Endodermal cell (in vitro differentiated cells): ENCODE measurements around the gene CCDC112. TPM values are rescaled to one million over a fixed set of nuclear protein-coding genes. Genes with fewer than 3 reads are reported as not detected.

Experiments
- DNase-seq: peaks from one replicate; pipeline ENCODE4 v3.0.0-alpha.2; 2017
- H3K27ac ChIP-seq: 2 replicates; pipeline ENCODE4 v1.5.1; 2013; ENCODE audit warnings: mild to moderate bottlenecking, low read depth, low read length, moderate library complexity
- H3K27me3 ChIP-seq: 2 replicates; pipeline ENCODE4 v1.6.1; 2013; ENCODE audit warnings: mild to moderate bottlenecking, low read length, moderate library complexity; ENCODE audit not compliant: insufficient read depth, control insufficient read depth, poor library complexity, severe bottlenecking
- H3K36me3 ChIP-seq: 2 replicates; pipeline ENCODE4 v1.7.0; 2013; ENCODE audit warnings: mild to moderate bottlenecking, low read length, moderate library complexity; ENCODE audit not compliant: control insufficient read depth, insufficient read depth
- H3K4me1 ChIP-seq: one replicate; pipeline ENCODE4 v1.7.0; 2013; ENCODE audit warnings: low read length; ENCODE audit not compliant: control insufficient read depth, insufficient read depth
- H3K4me3 ChIP-seq: 2 replicates; pipeline ENCODE4 v1.5.1; 2013; ENCODE audit warnings: mild to moderate bottlenecking, low read length, moderate library complexity
- H3K9ac ChIP-seq: 2 replicates; pipeline ENCODE4 v1.6.1; 2013; ENCODE audit warnings: mild to moderate bottlenecking, low read length, moderate library complexity; ENCODE audit not compliant: poor library complexity, severe bottlenecking; ENCODE audit errors: extremely low read depth
- H3K9me3 ChIP-seq: 2 replicates; pipeline ENCODE4 v1.6.1; 2013; ENCODE audit warnings: mild to moderate bottlenecking, low read length, moderate library complexity; ENCODE audit not compliant: control insufficient read depth
- H3K27ac Mint-ChIP-seq: 2 replicates; pipeline ENCODE4 v1.8.0; 2020; ENCODE audit warnings: mixed read lengths
- H3K27me3 Mint-ChIP-seq: 2 replicates; pipeline ENCODE4 v1.8.0; 2021; ENCODE audit warnings: mild to moderate bottlenecking, mixed read lengths; ENCODE audit not compliant: insufficient read depth
- H3K36me3 Mint-ChIP-seq: 2 replicates; pipeline ENCODE4 v1.8.0; 2020; ENCODE audit warnings: low read depth, mixed read lengths
- H3K4me1 Mint-ChIP-seq: 2 replicates; pipeline ENCODE4 v1.8.0; 2020; ENCODE audit warnings: mixed read lengths
- H3K4me3 Mint-ChIP-seq: 2 replicates; pipeline ENCODE4 v1.8.0; 2020; ENCODE audit warnings: mild to moderate bottlenecking, moderate library complexity, mixed read lengths
- H3K9me3 Mint-ChIP-seq: 2 replicates; pipeline ENCODE4 v1.8.0; 2020; ENCODE audit warnings: mild to moderate bottlenecking, mixed read lengths
- WGBS, 2 experiments: methylation state at CpG; one replicate each; pipeline versions ENCODE4 v1.1.5 to v1.1.7; 2013; ENCODE audit warnings: missing lambda C conversion rate in 2 of 2, mixed read lengths in 1 of 2; ENCODE audit not compliant: insufficient coverage in 1 of 2, insufficient read length in 1 of 2; 5-methylcytosine and 5-hydroxymethylcytosine counted together
- total RNA-seq, 2 donors: library from RNA; stranded (reverse); fragmentation: NEBNext Ultra II Directional in 1 of 2; extraction: Animal tissue kit (Norgen Biotek cat#: 25700) in 1 of 2; gene quantifications; 2 replicates in 1 of 2; 3 replicates in 1 of 2; pipeline ENCODE4 v1.2.1, GENCODE V29; 2021
- TF ChIP-seq, protein P1 (sequence below): fragments of 200-600 bp; sonication (generic); conservative IDR thresholded peaks from 2 replicates; pipeline ENCODE4 v1.5.0; 2021; ENCODE audit warnings: antibody characterized with exemption, mild to moderate bottlenecking

The CCDC112 gene
- total RNA-seq, 2 donors from 2014 or later, result 6.8 to 7.3 TPM

DNA sequence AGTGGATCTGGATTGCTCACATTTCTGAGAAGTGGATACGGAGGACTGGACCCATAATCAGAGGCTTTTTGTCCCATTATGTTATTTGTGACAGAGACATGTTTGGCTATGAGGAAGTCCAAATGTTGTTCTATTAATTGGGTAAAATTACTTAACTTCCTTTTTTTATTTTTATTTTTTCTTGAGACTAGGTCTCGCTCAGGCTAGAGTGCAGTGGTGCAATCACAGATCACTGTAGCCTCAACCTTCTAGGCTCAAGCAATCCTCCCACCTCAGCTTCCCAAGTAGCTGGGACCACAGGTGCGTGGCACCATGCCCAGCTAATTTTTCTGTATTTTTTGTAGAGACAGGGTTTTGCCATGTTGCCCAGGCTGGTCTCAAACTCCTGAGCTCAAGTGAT, 21.9 kb downstream of the CCDC112 start:
- peaks cover 7% of the 10 kb centered on the region for H3K36me3 ChIP-seq
- no peak overlapping the region for H3K4me3 Mint-ChIP-seq
- no peak overlapping the region for H3K9ac ChIP-seq
- H3K4me1 ChIP-seq, result no peaks in the 10 kb centered on the region
- no peaks in the 10 kb centered on the region for H3K27me3 Mint-ChIP-seq
- H3K27me3 ChIP-seq, result no peaks in the 10 kb centered on the region
- no peak overlapping the region for H3K27ac ChIP-seq
- H3K9me3 Mint-ChIP-seq, result no peaks in the 10 kb centered on the region
- no peaks in the 10 kb centered on the region for H3K9me3 ChIP-seq
- H3K27ac Mint-ChIP-seq, result no peak overlapping the region
- DNase-seq, result no peak
- no peak overlapping the region for H3K4me3 ChIP-seq
- H3K36me3 Mint-ChIP-seq, result no peaks in the 10 kb centered on the region
- no peaks in the 10 kb centered on the region for H3K4me1 Mint-ChIP-seq
- TF ChIP-seq, protein P1, sequence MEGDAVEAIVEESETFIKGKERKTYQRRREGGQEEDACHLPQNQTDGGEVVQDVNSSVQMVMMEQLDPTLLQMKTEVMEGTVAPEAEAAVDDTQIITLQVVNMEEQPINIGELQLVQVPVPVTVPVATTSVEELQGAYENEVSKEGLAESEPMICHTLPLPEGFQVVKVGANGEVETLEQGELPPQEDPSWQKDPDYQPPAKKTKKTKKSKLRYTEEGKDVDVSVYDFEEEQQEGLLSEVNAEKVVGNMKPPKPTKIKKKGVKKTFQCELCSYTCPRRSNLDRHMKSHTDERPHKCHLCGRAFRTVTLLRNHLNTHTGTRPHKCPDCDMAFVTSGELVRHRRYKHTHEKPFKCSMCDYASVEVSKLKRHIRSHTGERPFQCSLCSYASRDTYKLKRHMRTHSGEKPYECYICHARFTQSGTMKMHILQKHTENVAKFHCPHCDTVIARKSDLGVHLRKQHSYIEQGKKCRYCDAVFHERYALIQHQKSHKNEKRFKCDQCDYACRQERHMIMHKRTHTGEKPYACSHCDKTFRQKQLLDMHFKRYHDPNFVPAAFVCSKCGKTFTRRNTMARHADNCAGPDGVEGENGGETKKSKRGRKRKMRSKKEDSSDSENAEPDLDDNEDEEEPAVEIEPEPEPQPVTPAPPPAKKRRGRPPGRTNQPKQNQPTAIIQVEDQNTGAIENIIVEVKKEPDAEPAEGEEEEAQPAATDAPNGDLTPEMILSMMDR, result no peak
- WGBS, 2 experiments, result 91 to 100% methylated on average over 2 to 3 of the region's 3 CpGs

DNA sequence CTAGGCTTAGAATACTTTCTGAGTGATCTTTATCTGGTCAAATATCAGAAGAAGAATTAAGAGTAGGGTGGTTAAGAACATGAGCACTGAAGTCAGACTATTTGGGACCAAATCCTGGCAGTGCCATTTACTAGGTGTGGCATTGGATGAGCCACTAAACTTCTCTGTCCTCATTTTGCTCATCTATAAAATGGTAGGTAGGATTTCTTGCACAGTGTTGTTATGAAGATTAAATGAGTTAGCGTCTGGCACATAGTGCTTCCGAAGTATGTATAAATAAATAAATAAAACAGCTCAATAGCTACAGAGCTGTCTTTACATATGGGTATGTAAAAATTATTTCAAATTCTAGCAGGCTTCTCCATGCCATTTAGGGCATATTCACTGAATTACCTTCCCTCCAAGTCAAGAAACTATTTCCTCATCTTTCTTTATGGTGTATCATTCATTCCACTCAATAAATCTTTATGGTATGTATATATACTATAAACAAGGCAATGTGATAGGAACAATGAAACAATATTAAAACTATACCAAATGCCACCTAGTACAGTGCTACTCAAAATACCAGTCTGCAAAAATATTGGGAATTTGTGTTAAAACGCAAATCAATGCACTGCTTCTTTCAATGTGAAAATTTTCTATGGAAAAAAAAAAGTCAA, 24.0 kb downstream of the CCDC112 start:
- DNase-seq, result no peak
- H3K36me3 Mint-ChIP-seq, result no peaks in the 10 kb centered on the region
- no peaks in the 10 kb centered on the region for H3K9me3 Mint-ChIP-seq
- no peak overlapping the region for H3K9ac ChIP-seq
- no peaks in the 10 kb centered on the region for H3K4me1 ChIP-seq
- 82% methylated on average over 2 of the region's 3 CpGs; no CpG with 5 or more reads in 1 of the 2 experiments for WGBS, 2 experiments
- TF ChIP-seq, protein P1, result no peak
- H3K27me3 Mint-ChIP-seq, result no peaks in the 10 kb centered on the region
- no peak overlapping the region for H3K27ac ChIP-seq
- no peaks in the 10 kb centered on the region for H3K9me3 ChIP-seq
- no peaks in the 10 kb centered on the region for H3K4me1 Mint-ChIP-seq
- H3K27ac Mint-ChIP-seq, result no peak overlapping the region
- H3K4me3 Mint-ChIP-seq, result no peak overlapping the region
- peaks cover 7% of the 10 kb centered on the region for H3K36me3 ChIP-seq
- no peaks in the 10 kb centered on the region for H3K27me3 ChIP-seq
- H3K4me3 ChIP-seq, result no peak overlapping the region

DNA sequence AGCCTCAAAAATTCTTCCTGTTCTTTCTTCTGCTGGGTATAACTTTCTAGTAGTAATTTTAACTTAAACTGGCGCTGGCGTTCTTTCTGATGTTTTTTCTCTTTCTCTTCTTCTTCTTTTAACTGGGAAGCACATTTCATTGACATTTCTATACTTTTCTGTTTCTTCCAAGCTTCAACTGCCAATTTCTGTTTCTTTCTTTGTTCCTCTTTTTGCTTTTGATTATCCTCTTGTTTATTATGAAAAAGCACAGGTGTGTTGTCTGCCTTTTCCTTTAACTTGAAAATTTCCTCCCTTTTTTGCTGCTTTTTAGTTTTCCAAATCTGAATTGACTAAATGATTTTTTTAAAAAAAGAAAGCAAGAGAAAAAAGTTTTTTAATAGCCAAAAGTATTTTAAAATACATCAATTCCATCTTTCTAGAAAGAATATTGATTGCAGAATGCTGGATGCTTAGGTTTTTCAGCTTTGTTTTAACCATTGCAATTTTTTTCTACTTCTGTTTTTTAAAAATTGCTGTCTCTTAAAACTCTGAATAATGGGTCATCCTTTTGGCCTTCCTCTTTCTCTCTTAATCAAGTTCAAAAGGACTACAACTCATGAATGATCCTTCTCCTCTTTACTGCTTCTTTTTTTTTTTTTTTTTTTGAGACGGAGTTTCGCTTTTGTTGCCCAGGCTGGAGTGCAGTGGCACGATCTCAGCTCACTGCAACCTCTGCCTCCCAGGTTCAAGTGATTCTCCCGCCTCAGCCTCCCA, 25.0 kb downstream of the CCDC112 start:
- WGBS, 2 experiments, result 90 to 100% methylated on average over 2 to 6 of the region's 6 CpGs
- Mint-ChIP-seq H3K9me3 (no peaks in the 10 kb centered on the region), H3K4me3 (no peak overlapping the region), H3K27ac (no peak overlapping the region), H3K27me3 (no peaks in the 10 kb centered on the region), H3K36me3 (peaks cover 5% of the 10 kb centered on the region), H3K4me1 (no peaks in the 10 kb centered on the region)
- Histone ChIP-seq H3K4me3 (no peak overlapping the region), H3K9ac (no peak overlapping the region), H3K4me1 (no peaks in the 10 kb centered on the region), H3K36me3 (peaks cover 7% of the 10 kb centered on the region), H3K27me3 (no peaks in the 10 kb centered on the region), H3K27ac (no peak overlapping the region), H3K9me3 (no peaks in the 10 kb centered on the region)
- no peak for DNase-seq
- TF ChIP-seq, protein P1, result no peak
